GM18507 (cell line): ENCODE measurements around the gene MSH5.
A peak's percentile ranks its signal among the peaks of the same experiment; 100 is the strongest.
"Not testable (repeated sequence)": the region's sequence is repeated elsewhere in the genome, so short reads cannot be mapped to it uniquely, and the experiment has no call there.

Experiments used
- DNase-seq: peaks from one replicate; pipeline ENCODE4 v3.0.0; 2011; ENCODE audit warnings: low read depth; ENCODE audit not compliant: insufficient read length; ENCODE audit errors: extremely low spot score
- FAIRE-seq: peaks from 2 replicates; lab custom pipeline; 2011; peaks lifted over from hg19 to GRCh38; lab: Jason Lieb, UNC

The MSH5 gene

GRCh38 chr6:31792761-31793171 is 53.0 kb downstream of the MSH5 start:
- DNase-seq (no peak), FAIRE-seq (no peak)

GRCh38 chr6:31793927-31794245 is 54.1 kb downstream of the MSH5 start:
- not testable (repeated sequence) for FAIRE-seq, DNase-seq

- DNase-seq = no peak
Observed at GRCh38 chr6:31794294-31794865, 54.6 kb downstream of the MSH5 start.

GRCh38 chr6:31794866-31795615 is 55.2 kb downstream of the MSH5 start:
- no peak for DNase-seq
- no peak for FAIRE-seq

More at GRCh38 chr6:31794294-31794865, 54.6 kb downstream of the MSH5 start:
- FAIRE-seq = no peak

GRCh38 chr6:31795616-31796298 is 56.0 kb downstream of the MSH5 start, which contains the start of gene VARS1:
TSS of gene VARS1 (minus strand) at chr6:31795752. CDS start at chr6:31795217, 535 bp downstream.
- peak; percentile 96 for DNase-seq
- peak; percentile 80 for FAIRE-seq

- no peak for FAIRE-seq
- no peak for DNase-seq
Observed at GRCh38 chr6:31796993-31797385, 57.2 kb downstream of the MSH5 start.

- DNase-seq (no peak), FAIRE-seq (peak; percentile 18)
Observed at GRCh38 chr6:31797588-31797987, 57.8 kb downstream of the MSH5 start.

GRCh38 chr6:31799781-31800180 is 60.0 kb downstream of the MSH5 start:
- FAIRE-seq = no peak
- DNase-seq = no peak

- FAIRE-seq, DNase-seq: not testable (repeated sequence)
Observed at GRCh38 chr6:31801031-31801927, 61.5 kb downstream of the MSH5 start.

GRCh38 chr6:31805939-31806469 is 66.2 kb downstream of the MSH5 start:
- FAIRE-seq = no peak
- no peak for DNase-seq

GRCh38 chr6:31806470-31807272 is 66.9 kb downstream of the MSH5 start, which contains the start of gene LSM2:
TSS of gene LSM2 (minus strand) at chr6:31806966. CDS start at chr6:31806757, 209 bp downstream.
- DNase-seq = peak; percentile 96
- peak; percentile 93 for FAIRE-seq

- not testable (repeated sequence) for FAIRE-seq, DNase-seq
Observed at GRCh38 chr6:31808599-31808998, 68.8 kb downstream of the MSH5 start.

GRCh38 chr6:31811645-31812044 is 71.8 kb downstream of the MSH5 start:
- DNase-seq = no peak

More at GRCh38 chr6:31811645-31812044, 71.8 kb downstream of the MSH5 start:
- no peak for FAIRE-seq
